ENCODE results near the gene ARHGAP4. TPM values are rescaled to one million over a fixed set of nuclear protein-coding genes. Genes with fewer than 3 reads are reported as not detected.

ARHGAP4 gene
- total RNA-seq, 6 donors from 2014 or later, result 33.4 to 353 (median 82.6) TPM

DNA sequence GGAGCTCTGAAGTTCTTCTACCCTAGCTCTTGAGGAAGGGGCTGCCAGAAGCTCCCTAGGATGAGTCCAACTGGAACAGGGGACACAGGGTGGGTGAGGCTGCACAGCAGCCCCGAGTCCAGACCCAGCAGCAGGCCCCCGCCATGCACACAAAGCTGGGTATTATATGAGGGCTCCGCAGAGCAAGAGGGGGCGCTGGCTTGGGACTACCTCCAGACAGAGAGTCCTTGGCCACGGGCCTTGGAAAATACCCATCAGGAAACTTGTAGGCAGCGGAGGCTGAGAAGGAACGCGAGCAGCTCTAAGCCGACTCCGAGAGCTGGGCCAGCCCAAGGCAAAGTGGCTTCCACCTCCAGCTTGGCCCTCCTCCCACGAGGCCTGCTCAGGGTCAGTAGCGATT is 37.5 kb upstream of the ARHGAP4 start:
- peaks cover 0 to 58% (median 45%) of the 10 kb centered on the region in 4 donors for H3K36me3 ChIP-seq
- ATAC-seq (ENCODE audit: low FRiP score in 2 of 2) (no peak), DNase-seq (no peak)
- TF ChIP-seq EP300 (IDR thresholded peaks at IDR 0.05), result no peak
- TF ChIP-seq POLR2AphosphoS5 (IDR thresholded peaks at IDR 0.05), result no peak
- no peak overlapping the region for H3K4me3 ChIP-seq
- H3K4me1 ChIP-seq, result peaks cover 23 to 31% (median 25%) of the 10 kb centered on the region in 4 donors
- WGBS, 2 donors, result 92% methylated on average over 12 of the region's 12 CpGs; no CpG with 5 or more reads in 1 of the 2 donors
- H3K9me3 ChIP-seq, result no peaks in the 10 kb centered on the region
- no peaks in the 10 kb centered on the region for H3K27me3 ChIP-seq
- no peak overlapping the region for H3K27ac ChIP-seq

DNA sequence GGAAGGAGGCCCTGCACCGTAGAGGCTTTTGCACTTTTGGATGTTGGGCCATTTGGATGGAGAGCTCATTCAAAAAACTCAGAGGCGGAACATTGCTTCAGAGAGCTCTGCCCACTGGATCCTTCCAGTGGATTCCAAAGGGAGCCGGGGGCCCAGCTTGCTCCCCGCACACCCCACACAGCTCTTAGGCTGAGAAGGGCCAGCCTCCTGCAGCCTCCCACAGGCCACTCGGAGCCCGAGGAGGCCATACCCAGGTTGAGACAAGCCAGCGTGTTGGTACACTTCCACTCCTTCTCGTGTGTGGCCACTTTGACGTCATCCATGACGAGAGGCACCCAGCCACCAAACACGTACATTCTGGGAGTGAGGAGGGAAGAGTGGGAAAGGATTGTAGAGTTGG is 35.2 kb upstream of the ARHGAP4 start:
- Histone ChIP-seq H3K27me3 (no peaks in the 10 kb centered on the region), H3K4me3 (no peak overlapping the region), H3K36me3 (peaks cover 0 to 81% (median 58%) of the 10 kb centered on the region in 4 donors), H3K9me3 (no peaks in the 10 kb centered on the region), H3K4me1 (peaks cover under 1 to 8% (median 4%) of the 10 kb centered on the region in 4 donors), H3K27ac (no peak overlapping the region)
- DNase-seq (no peak), ATAC-seq (ENCODE audit: low FRiP score in 2 of 2) (no peak)
- no peak for TF ChIP-seq POLR2AphosphoS5 (IDR thresholded peaks at IDR 0.05)
- TF ChIP-seq, protein P1, sequence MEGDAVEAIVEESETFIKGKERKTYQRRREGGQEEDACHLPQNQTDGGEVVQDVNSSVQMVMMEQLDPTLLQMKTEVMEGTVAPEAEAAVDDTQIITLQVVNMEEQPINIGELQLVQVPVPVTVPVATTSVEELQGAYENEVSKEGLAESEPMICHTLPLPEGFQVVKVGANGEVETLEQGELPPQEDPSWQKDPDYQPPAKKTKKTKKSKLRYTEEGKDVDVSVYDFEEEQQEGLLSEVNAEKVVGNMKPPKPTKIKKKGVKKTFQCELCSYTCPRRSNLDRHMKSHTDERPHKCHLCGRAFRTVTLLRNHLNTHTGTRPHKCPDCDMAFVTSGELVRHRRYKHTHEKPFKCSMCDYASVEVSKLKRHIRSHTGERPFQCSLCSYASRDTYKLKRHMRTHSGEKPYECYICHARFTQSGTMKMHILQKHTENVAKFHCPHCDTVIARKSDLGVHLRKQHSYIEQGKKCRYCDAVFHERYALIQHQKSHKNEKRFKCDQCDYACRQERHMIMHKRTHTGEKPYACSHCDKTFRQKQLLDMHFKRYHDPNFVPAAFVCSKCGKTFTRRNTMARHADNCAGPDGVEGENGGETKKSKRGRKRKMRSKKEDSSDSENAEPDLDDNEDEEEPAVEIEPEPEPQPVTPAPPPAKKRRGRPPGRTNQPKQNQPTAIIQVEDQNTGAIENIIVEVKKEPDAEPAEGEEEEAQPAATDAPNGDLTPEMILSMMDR (IDR thresholded peaks at IDR 0.05), result no peak
- no peak for TF ChIP-seq POLR2A (IDR thresholded peaks at IDR 0.05)
- TF ChIP-seq EP300 (IDR thresholded peaks at IDR 0.05), result no peak
- 90 to 96% methylated on average over 2 to 11 of the region's 11 CpGs for WGBS, 2 donors

DNA sequence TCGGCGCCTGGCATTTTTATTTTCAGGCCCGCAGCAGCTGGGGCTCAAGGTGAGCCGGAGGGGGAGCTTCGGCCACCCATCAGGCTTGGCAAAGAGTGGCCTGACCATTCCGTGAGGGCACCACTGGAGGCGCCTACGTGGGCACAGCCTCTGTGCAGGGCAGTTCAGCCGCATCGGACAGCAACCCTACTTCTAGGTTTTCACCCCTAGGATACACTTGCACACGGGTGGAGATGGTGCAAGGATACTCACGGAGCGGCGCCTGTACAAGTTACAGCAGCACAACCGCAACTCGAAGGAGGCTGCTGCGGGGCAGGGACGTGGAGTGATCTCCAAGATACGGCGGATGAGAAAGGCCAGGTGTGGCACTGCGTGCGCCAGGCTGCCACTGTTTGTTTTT is 34.7 kb upstream of the ARHGAP4 start:
- peaks cover 0 to 5% (median 0%) of the 10 kb centered on the region in 4 donors for H3K4me1 ChIP-seq
- ATAC-seq (ENCODE audit: low FRiP score in 2 of 2) (no peak), DNase-seq (no peak)
- no peaks in the 10 kb centered on the region for H3K9me3 ChIP-seq
- no peaks in the 10 kb centered on the region for H3K27me3 ChIP-seq
- no peak overlapping the region for H3K4me3 ChIP-seq
- TF ChIP-seq, protein P1 (IDR thresholded peaks at IDR 0.05), result no peak
- TF ChIP-seq EP300 (IDR thresholded peaks at IDR 0.05), result no peak
- TF ChIP-seq POLR2A (IDR thresholded peaks at IDR 0.05), result no peak
- no peak for TF ChIP-seq POLR2AphosphoS5 (IDR thresholded peaks at IDR 0.05)
- H3K36me3 ChIP-seq, result peaks cover 0 to 86% (median 60%) of the 10 kb centered on the region in 4 donors
- WGBS, 2 donors, result 88 to 96% methylated on average over 10 to 22 of the region's 22 CpGs
- no peak overlapping the region for H3K27ac ChIP-seq

DNA sequence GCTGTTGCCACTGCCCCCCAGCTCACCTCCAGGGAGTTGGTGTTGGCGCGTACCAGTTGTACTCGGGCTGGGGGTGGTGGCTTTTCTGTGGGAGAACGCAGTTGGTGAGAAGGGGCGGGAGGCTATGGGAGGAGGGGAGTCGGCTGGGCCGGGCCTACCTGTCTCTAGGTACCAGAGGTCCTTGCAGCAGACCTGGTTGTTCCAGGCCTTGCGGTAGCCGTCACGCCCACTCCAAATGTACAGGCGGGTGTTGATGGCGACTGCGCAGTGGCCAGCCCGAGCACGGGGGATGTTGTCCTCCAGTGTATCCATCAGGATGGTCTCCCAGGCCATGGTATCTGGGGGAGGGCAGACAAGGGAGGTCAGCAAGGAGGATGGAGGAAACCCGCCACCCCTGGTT is 34.0 kb upstream of the ARHGAP4 start:
- peaks cover 0 to 93% (median 63%) of the 10 kb centered on the region in 4 donors for H3K36me3 ChIP-seq
- no peak for TF ChIP-seq POLR2A (IDR thresholded peaks at IDR 0.05)
- TF ChIP-seq, protein P1 (IDR thresholded peaks at IDR 0.05), result no peak
- TF ChIP-seq EP300 (IDR thresholded peaks at IDR 0.05), result no peak
- no peak for TF ChIP-seq POLR2AphosphoS5 (IDR thresholded peaks at IDR 0.05)
- no peak for DNase-seq
- H3K27ac ChIP-seq, result no peak overlapping the region
- no peak for ATAC-seq (ENCODE audit: low FRiP score in 2 of 2)
- no peaks in the 10 kb centered on the region for H3K9me3 ChIP-seq
- H3K4me3 ChIP-seq, result no peak overlapping the region
- H3K27me3 ChIP-seq, result no peaks in the 10 kb centered on the region
- H3K4me1 ChIP-seq, result peaks cover 0 to 4% (median 0%) of the 10 kb centered on the region in 4 donors
- 95 to 99% methylated on average over 8 to 16 of the region's 16 CpGs for WGBS, 2 donors

DNA sequence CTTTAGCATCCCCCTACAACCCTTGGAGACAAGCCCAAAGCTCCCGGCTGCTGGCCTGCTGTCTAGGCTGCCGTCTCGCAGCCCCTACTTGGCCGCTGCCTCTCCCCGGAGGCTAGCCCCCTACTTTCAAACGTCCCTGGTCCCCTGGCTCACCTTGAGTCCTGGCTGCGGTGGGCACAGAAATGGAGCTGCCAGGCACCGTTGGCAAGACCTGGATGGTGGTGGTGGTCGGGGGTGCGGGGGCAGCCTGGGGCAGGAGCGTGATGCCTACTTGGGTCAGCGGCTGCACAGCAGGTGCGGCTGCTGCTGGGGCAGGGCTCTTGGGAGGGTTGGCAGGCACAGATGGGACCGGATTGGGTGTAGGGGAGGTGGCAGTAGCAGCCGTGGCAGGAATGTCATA is 33.6 kb upstream of the ARHGAP4 start:
- no peaks in the 10 kb centered on the region for H3K9me3 ChIP-seq
- H3K27ac ChIP-seq, result no peak overlapping the region
- ATAC-seq (ENCODE audit: low FRiP score in 2 of 2) (no peak), DNase-seq (no peak)
- peaks cover 0 to 97% (median 65%) of the 10 kb centered on the region in 4 donors for H3K36me3 ChIP-seq
- H3K4me1 ChIP-seq, result no peaks in the 10 kb centered on the region
- no peak for TF ChIP-seq POLR2A (IDR thresholded peaks at IDR 0.05)
- no peak for TF ChIP-seq POLR2AphosphoS5 (IDR thresholded peaks at IDR 0.05)
- TF ChIP-seq, protein P1 (IDR thresholded peaks at IDR 0.05), result no peak
- no peak for TF ChIP-seq EP300 (IDR thresholded peaks at IDR 0.05)
- H3K4me3 ChIP-seq, result no peak overlapping the region
- WGBS, 2 donors, result 94 to 97% methylated on average over 6 to 15 of the region's 15 CpGs
- H3K27me3 ChIP-seq, result no peaks in the 10 kb centered on the region

Data from upper lobe of left lung (tissue), 6 donors.